ENCODE measurements around the gene FLAD1.

FLAD1 gene

DNA sequence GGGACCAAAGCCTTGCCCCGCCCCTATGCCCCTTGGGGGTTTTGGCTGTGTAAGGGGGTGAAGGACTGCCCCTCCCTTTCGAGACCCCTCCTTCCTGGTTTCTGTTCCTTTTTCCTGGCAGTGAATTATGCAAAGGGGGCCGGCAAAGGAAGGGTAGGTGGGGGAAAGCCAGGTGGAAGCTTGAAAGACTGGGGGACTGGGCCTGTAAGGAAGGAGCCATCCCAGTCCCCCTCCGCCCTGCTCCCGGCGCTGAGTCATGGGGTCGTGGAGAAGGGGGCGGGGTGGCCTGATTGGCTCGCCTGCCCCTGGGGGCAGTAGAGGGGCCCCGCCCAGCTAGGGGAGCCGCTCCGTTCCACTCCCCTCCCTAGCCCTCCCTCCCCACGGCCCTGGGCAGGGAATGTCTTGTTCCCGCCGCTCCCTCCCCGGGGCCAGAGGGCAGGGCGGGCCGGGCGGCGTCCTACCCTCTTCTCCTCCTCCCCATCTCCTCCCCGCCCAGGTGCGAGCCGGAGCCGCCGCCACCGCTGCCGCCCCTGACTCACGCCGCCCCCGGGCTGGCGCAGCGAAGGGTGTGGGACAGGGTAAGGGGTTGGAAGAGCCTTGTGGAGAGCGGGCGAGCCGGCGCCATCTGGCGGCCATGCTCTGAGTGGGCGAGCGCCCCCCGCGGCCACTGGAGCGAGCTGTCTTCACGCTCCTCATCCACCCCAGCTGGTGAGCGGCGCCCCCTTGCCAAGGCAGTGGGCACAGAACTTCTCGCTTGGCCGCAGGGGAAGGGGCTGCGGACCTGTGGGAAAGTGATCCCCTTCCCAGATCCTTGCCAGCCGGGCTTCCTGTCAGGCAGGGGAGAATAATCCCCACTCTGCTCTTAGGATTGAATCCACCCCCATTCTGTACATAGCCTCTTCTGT lies 34.1 kb downstream of the FLAD1 start:
- DNase-seq (ENCODE audit: low spot score) = peak; percentile 77

DNA sequence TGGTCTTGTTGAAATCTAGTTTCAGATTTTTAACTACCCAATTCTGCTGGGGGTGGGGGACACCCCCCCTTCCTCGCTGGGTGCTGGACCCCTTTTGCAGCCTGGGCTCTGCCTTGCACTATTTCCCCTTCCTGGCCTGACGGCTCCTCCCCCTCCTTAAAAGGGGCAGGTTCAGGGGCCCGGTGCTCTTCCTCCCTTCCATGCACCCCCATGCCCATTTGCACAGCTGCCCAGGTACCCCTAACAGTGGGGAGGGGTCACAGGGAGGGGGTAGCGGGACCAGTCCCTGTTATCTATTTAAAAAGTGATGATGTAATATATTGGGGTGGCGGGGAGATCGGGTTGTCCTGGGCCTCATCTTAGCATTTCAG lies 34.8 kb downstream of the FLAD1 start:
- DNase-seq (ENCODE audit: low spot score) = no peak

DNA sequence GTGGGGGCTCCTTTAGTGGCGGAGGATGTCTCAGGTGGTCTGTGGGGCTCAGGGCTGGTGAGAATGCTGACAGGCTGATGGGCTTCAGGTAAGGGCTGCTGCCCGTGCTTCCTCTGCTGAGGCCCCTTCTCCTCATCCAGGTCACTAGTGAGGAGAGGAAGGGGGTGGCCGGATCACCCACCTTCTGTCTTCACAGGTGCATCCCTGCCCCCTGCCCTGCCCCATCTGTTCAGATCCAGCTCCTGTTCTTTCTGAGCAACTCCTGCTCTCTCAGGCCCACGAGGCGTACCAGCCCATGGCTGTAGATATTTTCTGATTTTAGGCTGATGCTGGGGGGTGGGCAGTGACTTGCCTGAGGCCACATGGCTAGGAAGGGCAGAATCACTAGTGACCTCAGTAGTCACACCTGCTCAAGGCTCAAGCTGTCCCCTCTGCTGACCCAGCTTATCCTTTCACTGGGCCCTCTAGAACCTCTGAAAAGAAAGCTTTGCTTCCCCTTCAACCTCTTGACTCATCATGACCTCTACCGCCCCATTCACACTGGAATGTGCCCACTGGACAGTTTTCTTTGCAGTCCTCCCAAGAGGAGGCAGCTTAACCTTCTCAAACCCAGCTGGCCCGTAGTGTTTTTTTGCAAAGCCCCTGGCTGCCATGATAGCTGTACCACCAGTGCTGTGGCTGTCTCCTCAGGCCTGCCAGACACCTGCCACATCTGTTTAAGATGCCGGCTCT lies 35.6 kb downstream of the FLAD1 start:
- no peak for DNase-seq (ENCODE audit: low spot score)

DNA sequence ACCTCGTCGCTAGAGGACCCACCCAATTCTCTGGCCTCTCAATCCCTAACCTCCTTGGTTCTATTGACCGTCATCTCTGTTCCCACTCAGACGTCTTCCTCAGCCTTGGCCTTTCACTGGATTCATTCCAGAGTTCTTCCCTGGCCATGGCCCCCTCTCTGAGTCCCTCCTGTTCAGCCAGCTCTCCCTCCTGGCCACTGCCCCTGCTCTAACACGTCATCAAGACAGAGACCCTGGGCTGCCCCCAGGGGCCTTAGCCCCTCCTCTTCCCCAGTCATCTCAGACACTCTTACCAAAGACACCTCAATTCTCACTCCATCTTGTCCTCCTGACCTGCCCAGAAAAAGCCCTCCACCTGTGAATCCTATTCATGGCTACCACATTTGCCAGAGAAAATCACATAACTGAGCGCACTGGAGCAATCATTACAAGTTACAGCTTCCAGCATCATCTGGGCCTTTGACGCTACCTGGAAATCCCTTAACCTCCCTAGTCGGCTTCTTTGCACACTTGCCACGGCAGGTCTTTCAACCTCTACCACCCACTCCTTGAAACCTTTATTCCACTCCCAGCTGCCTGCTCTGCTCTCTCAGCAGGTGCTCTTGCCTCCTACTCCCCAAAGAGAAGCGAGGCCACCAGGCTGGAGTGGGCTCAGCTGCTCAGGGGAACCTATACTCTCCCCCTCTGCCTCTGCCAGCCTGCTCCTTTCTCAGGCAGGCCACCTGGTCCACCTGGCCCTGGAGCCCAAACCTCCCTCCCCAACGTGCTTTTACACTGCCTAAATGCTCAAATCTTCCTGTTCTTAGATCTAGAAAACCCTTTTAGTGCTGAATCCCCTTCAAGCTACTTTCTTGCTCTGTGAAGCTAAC lies 36.5 kb downstream of the FLAD1 start:
- no peak for DNase-seq (ENCODE audit: low spot score)

DNA sequence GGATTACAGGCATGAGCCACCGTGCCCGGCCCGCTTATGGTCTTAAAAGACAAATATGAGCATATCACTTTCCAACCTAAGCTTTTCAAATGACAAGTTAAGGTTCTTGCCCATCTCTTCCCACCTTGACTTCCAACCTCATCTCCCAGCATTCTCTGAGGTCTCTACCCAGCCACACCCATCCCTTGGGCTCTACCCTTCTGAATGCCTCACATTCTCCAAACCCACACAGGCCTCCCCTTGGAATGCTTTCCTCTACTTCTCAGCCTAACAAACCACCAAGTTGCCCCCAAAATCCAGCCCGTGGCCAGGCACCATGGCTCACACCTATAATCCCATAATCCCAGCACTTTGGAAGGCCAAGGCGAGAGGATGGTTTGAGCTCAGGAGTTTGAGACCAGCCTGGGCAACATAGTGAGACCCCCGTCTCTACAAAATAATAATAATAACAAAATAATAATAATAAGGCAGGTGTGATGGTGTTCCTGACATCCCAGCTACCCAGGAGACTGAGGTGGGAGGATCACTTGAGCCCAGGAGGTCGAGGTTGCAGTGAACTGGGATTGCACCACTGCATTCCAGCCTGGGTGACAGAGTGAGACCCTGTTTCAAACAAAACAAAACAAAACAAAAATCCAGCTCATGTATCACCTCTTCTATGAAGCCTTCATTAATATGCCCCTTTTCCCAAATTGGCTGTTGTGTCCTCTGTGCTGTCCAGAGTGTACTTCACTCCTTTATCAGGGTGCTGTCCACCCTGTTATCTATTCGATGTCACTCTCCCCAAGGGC lies 39.2 kb downstream of the FLAD1 start:
- no peak for DNase-seq (ENCODE audit: low spot score)

DNA sequence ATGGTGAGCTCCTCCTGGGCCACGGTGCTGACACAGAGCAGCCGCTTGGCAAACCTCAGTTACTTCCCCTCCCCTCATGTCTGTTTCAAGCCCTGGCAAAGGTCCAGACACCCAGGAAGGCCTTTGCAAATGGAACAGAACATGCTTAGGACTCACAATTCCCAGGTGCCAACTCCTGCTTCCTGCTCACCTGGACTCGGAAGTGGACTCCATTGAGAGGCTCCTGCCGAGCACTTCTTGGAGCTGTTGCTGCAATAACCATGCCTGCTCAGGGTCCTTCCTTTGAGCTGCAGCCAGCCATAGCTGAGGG lies 39.7 kb downstream of the FLAD1 start:
- DNase-seq (ENCODE audit: low spot score) = no peak

DNA sequence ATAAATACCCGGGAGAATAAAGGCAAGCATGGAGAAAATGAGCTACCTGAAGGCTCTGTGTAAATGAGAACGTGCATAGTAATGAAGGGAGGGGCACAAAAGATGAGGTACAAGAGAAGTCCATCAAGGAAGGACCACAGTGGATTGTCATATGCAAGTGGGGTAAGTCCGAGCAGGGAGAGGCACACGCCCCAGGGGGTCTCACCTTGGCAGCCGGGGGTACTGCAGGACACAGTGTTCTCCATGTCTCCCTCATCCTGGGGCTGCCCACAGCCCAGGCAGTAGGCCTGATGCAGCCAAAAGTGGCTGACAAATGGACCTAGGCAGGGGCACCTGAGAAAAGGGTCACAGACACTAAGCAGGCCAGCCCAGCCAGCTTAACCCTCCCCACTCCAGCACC lies 40.5 kb downstream of the FLAD1 start:
- DNase-seq (ENCODE audit: low spot score) = no peak

DNA sequence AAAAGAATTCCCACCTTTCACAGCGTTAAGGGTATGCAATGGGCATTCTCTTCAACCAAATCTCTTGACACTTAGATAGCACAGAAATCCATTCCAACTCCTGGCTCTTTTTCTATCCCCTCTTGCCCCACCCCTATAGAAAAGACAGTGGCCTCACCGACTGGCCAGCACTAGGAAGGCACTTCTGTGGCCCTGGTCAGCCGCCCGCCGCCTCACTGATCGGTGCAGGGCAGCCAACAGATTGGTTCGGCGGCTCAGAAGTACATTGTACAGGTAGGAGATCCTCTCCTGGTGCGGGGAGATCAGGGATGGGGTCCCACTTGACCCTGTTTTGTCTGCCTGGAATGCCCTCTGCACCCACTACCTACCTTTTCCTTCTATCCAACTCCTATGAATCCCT lies 41.2 kb downstream of the FLAD1 start:
- no peak for DNase-seq (ENCODE audit: low spot score)

DNA sequence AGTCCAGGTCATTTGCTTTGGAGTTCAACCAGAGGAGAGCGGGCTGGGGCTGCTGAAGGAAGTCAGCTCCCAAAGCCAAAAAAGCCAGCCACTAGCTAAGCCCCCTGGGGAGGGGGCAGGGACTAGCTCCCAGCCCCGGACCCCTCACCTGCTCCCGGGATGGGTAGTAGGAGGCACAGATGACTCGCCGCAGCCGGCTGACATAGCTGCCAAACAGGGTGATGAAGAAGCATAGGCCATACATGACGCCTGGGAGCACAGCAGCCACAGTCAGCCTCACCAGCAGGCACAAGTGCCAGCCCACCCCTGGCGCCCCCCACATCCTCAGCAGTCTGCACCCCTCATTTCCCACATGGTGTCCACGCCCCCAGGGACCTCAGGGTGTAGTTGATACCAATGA lies 43.0 kb downstream of the FLAD1 start:
- DNase-seq (ENCODE audit: low spot score) = no peak

DNA sequence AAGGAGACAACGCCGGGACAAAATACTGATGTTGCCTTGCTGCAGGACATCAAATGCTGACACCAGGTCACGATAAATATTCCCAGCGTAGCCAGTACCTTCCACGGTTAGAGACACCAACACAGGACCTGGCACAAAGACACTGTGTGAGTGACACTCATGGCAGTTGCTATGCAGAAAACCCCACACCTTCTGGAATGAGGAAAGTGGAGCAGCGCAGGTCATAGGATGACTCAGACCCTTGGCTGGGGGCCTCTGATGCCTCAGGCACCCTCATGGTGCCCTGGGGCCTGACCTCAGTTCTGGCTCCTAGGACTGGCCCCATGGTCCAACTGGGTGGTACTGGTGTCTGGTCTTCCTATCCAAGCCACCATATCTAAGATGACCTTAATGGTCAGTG lies 43.4 kb downstream of the FLAD1 start:
- DNase-seq (ENCODE audit: low spot score) = no peak

DNA sequence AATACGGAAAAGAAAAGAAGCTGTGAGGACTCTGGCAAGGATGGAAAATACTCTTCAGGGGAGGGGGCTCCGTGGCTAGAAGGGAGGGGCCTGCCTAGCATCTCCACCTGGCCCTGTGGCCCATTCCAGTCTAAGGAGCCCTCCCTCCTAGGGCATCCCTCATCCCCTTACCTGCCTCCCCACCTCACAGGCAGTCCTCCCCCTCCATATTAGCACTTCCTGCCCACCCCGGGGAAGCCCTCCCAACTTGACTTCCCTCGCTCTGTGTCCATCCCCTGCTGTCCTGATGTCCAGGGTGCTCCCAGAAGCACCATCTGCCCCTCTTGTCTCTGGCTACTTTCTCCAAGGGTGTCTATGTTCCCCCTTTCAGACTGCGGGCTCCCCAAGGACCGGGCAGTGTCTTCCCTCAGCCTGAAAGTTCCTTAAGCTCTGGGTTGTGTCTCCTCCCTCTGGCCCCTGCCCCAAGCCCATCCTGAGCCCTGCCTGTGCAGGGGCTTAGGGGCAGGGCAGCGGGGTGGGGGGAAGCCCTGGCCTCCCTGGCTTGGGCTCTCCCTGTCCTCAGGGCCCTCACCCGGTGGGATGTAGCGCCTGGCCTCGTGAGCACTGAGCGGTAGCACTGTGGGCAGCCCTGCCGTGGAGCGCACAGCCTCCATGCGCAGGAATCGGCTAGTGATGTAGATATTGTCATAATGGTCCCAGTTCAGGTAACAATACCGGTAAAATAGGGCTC lies 46.5 kb downstream of the FLAD1 start:
- no peak for DNase-seq (ENCODE audit: low spot score)

DNA sequence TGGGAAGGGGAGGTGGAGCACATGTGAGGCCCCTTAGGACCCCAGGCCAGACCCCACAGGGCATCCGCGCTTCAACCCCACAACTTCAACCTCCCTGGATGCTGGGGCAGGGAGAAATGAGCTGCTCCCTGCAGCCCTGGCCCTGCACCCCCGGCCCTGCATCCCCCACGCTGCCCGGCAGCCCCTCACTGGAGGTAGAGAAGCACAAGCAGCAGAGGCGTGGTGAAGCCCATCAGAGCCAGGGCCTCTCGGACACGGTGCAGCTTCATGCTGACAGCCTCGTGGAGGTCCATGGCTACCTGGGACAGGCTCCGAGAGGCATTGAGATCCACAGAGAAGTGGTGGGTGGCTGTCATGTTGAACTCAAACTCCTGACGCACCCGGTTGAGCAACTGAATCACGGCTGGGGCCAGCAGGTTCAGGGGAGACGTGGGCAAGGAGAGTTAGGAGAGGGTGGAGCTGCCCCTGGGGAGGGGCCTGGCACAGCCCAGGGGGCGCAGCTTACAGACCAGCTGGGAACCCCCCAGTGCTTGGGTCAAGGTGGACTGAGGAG lies 47.2 kb downstream of the FLAD1 start:
- no peak for DNase-seq (ENCODE audit: low spot score)

DNA sequence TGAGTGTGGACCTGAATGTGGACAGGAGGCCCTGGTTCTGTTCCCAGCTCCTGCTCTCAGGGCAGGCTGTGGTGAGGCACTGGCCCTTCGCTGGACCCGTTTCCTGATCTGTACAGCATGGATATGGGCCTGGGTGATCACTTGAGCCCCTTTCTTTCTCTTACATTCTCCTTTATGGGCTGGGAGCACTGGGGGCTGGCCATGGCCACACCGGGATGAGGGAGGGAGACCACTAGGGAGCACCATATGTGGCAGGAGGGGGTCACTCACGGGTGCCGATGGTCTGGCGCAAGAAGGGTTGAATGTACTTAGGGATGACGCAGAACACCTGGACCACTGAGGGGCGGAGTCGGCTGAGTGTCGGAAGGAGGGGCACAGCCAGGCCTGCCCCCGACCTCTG lies 47.8 kb downstream of the FLAD1 start:
- DNase-seq (ENCODE audit: low spot score) = no peak

DNA sequence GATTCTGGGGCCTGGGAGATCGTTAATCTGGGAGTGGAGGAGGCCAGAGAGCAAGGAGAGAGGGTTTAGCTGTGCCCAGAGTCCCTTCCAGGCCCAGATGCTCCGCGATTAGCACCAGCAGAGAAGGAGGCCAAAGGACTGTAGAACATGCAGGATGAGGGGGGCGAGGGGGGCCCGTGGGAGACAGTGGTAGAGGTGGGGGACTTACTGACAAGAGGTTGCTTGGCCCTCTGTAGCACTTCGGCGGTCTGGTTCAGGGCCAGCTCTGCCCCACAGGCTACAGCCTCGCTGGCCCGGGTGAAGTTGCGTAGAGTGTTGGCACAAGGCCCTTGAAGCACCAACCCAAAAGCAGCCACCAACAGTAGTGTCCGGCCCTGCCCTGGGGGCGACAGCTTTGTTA lies 49.7 kb downstream of the FLAD1 start:
- DNase-seq (ENCODE audit: low spot score) = no peak

DNA sequence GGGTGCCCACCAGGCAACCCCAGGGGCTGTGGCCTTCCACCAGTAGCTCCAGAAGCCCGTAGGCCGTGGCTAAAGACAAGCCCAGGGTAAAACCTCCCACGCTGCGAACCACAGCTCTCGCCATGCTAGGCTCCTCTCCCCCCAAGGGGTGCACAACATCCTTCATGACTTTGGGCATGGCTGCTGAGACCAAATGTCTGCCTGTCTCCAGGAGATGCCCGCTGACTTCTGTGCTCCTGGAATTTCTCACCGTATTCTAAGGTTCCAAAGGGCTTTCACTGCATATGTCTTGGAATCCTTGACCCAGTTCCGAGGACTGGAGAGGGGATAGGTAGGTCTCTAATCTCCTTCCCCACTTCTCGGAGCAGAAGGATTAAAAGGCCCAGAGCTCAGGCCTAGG lies 50.4 kb downstream of the FLAD1 start, which contains the start of the genes DCST1 and DCST2:
Gene DCST1, plus strand, starts transcription at position 301 of the 400 bp plus-strand sequence. CDS start 213 bp downstream, outside the sequence.
Gene DCST2, minus strand, starts transcription at position 258 of the 400 bp plus-strand sequence. Its CDS starts 80 bp downstream, at position 178.
- no peak for DNase-seq (ENCODE audit: low spot score)

DNA sequence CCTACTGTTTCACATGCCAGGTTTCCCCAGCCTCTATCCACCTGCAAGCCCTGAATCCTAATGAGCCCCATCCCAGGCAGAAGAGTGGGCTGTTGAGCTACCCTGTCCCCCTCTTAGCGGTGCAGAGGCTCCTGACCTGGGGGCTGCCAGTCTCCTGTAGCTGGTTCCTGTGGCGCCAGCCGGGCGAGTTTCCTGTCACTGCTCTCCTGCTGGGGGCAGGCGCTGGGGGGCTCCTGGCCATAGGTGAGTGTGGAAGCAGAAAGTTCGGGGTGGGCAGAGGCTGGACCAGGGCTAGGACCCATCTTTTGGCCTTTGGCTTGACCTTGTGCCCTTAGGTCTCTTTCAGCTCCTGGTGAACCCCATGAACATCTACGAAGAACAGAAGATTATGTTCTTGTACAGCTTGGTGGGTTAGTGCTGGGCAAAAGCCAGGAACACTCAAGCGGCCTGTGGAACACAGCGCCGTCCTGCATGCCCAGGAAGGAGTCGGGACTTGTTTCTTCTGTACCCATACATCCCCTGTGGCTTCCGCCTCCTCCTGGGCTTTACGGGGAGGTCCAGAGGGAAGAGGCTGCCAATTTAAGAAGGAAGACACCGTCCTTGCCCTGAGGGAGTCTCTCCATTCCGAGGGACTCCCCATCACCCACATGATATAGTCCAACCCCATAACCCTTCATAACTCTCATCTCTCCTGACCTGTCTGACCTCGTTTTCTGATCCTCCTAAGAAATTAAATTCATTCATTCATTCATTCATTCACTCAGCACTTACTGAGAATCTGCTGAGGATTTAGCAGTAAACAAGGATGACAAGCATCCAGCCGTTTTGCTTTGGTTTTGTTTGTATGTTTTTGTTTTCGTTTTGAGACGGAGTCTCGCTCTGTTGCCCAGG lies 51.4 kb downstream of the FLAD1 start:
- DNase-seq (ENCODE audit: low spot score) = no peak

DNA sequence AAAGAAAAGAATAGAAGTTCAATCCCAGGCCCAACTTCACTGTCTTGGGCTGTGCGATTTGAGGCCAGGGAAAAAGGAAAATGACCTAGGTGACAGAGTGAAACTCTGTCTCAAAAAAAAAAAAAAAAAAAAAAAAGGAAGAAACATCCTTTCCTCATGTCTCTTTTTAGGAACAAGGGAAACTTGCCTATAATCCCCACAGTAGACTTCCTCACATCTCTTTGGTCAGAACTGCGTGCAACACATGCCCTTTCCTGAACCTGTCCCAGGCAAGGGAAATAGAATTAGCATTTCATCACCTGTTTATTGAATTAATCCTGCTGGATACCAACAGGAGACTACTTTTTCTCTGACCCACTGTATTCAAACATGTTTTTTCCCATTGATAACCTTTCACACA lies 52.8 kb downstream of the FLAD1 start:
- no peak for DNase-seq (ENCODE audit: low spot score)

DNA sequence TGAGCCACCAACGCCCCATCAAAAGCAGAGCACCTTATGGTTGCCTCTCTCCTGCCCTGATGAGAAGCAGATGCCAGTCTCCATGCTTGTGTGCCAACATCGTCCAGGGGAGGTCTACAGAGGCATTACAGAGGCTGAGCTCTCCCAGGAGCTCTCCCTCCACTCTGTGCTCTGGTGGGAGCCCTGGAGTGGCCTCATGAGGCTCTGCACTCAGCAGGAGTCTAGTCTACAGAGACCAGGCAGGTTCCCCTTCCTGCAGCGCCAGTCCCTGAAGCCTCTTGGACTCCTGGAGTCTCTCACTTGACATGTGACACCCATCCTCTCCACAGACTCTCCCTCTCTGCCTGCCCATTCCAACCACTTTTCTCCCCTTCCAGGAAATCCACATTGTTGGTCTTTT lies 53.9 kb downstream of the FLAD1 start:
- DNase-seq (ENCODE audit: low spot score) = no peak

DNA sequence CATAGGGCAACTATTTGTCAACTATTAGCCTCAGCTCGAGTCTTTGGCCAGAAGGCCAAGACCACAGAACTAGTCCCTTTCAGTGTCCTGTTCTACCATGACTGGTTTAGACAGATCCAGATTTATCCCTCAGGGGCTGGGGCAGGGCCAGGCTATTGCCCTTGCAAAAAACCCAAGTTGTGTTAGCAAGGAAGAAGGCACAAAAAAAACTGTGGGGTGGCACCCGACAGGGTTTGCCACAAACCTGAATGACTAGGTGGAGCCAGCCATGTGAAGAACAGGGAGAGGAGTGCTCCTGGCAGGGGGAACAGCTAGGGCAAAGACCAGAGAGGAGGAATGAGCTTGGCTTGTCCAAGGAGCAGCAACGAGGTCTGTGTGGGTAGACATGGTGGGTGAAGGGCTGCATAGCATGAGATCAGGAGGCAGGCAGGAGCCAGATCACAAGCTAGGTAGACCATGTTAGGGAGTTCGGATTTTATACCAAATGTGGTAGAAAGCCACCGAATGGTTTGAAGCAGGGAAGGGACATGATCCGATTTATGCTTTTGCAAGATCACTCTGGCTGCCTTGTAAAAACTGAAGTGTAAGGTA lies 54.8 kb downstream of the FLAD1 start:
- no peak for DNase-seq (ENCODE audit: low spot score)

Data from kidney capillary endothelial cell (primary cell).